Keratinocyte (primary cell): Measurements from ENCODE around the gene ALDOB. TPM values are rescaled to one million over a fixed set of nuclear protein-coding genes. Genes with fewer than 3 reads are reported as not detected.

ENCODE experiments used
- DNase-seq: peaks from one replicate; pipeline ENCODE4 v3.0.0-alpha.2; 2011; ENCODE audit warnings: low read depth, missing footprints, low spot score
- FAIRE-seq: peaks from 2 replicates; lab custom pipeline; 2011; peaks lifted over from hg19 to GRCh38; lab: Jason Lieb, UNC
- H2AFZ ChIP-seq: 2 replicates; pipeline ENCODE4 v1.6.0; 2012; ENCODE audit warnings: low read length, control low read depth, inconsistent platforms; ENCODE audit not compliant: control insufficient read depth
- H3K27ac ChIP-seq: 2 replicates; pipeline ENCODE4 v1.5.1; 2011; ENCODE audit warnings: low read length; ENCODE audit not compliant: control insufficient read depth, insufficient read depth
- H3K27me3 ChIP-seq: 3 replicates; pipeline ENCODE4 v1.6.0; 2011; ENCODE audit warnings: low read length; ENCODE audit not compliant: control insufficient read depth, insufficient read depth; ENCODE audit errors: extremely low read depth
- H3K36me3 ChIP-seq, 2 experiments: 2 replicates in 1 of 2; 3 replicates in 1 of 2; pipeline ENCODE4 v1.5.1; 2011; ENCODE audit warnings: low read length in 2 of 2, mild to moderate bottlenecking in 1 of 2; ENCODE audit not compliant: control insufficient read depth in 2 of 2, insufficient read depth in 2 of 2; ENCODE audit errors: extremely low read depth in 1 of 2
- H3K4me1 ChIP-seq: 3 replicates; pipeline ENCODE4 v1.5.1; 2011; ENCODE audit warnings: low read length; ENCODE audit not compliant: control insufficient read depth, insufficient read depth; ENCODE audit errors: extremely low read depth
- H3K4me2 ChIP-seq: 3 replicates; pipeline ENCODE4 v1.6.0; 2011; ENCODE audit warnings: low read depth, low read length; ENCODE audit not compliant: control insufficient read depth, insufficient read depth; ENCODE audit errors: extremely low read depth
- H3K4me3 ChIP-seq, 3 experiments: fragments of 200-600 bp in 1 of 3; sonication (generic) in 1 of 3; 2 replicates in 2 of 3; 3 replicates in 1 of 3; pipeline ENCODE4 v1.5.1; 2011 to 2016; ENCODE audit warnings: low read length in 3 of 3, mild to moderate bottlenecking in 3 of 3, control low read depth in 2 of 3, inconsistent platforms in 1 of 3, low read depth in 1 of 3, mixed read lengths in 1 of 3, mixed run types in 1 of 3, moderate library complexity in 1 of 3; ENCODE audit not compliant: control insufficient read depth in 2 of 3, insufficient read depth in 2 of 3; ENCODE audit errors: extremely low read depth in 1 of 3
- H3K79me2 ChIP-seq: 2 replicates; pipeline ENCODE4 v1.6.0; 2012; ENCODE audit warnings: low read length; ENCODE audit not compliant: control insufficient read depth, insufficient read depth
- H3K9ac ChIP-seq: 3 replicates; pipeline ENCODE4 v1.6.0; 2011; ENCODE audit warnings: low read length; ENCODE audit not compliant: control insufficient read depth, insufficient read depth; ENCODE audit errors: extremely low read depth
- H3K9me1 ChIP-seq: 3 replicates; pipeline ENCODE4 v1.6.0; 2011; ENCODE audit warnings: low read length; ENCODE audit not compliant: control insufficient read depth, insufficient read depth; ENCODE audit errors: extremely low read depth
- H3K9me3 ChIP-seq: 2 replicates; pipeline ENCODE4 v1.5.1; 2012; ENCODE audit warnings: low read depth, low read length; ENCODE audit not compliant: control insufficient read depth
- H4K20me1 ChIP-seq: 3 replicates; pipeline ENCODE4 v1.6.0; 2011; ENCODE audit warnings: low read length; ENCODE audit not compliant: control insufficient read depth, insufficient read depth; ENCODE audit errors: extremely low read depth
- CTCF ChIP-seq, 3 experiments: IDR thresholded peaks in 1 of 3; conservative IDR thresholded peaks in 1 of 3; optimal IDR thresholded peaks in 1 of 3; 2 replicates in 2 of 3; 3 replicates in 1 of 3; pipeline versions ENCODE3 to v1.5.1; 2011; ENCODE audit warnings: low read length in 3 of 3, mild to moderate bottlenecking in 3 of 3, moderate library complexity in 2 of 3, control low read depth in 1 of 3, inconsistent platforms in 1 of 3; ENCODE audit not compliant: insufficient read depth in 2 of 3; ENCODE audit errors: extremely low read depth in 1 of 3
- EZH2 ChIP-seq: IDR thresholded peaks from one replicate; pipeline ENCODE4 v1.6.1; 2012; ENCODE audit warnings: inconsistent platforms, mild to moderate bottlenecking, low read length, moderate library complexity
- dilution Hi-C: fragments of 300-500 bp; cut with MboI; formaldehyde crosslinking; loops from one replicate; pipeline ENCODE4 v1.7.0; 2020; ENCODE audit warnings: low sequenced_read_pairs; ENCODE audit not compliant: extremely low pct_ligation_motif_present
- polyA plus RNA-seq, 5 experiments: library from polyadenylated mRNA; depleted of rRNA in 3 of 5; stranded (reverse) in 3 of 5; stranded (forward) in 1 of 5; unstranded in 1 of 5; fragments of >200 nt; gene quantifications; 1 replicate in 1 of 5; 2 replicates in 3 of 5; 3 replicates in 1 of 5; pipeline versions ENCODE4 v1.2.1 to v1.2.3, GENCODE V29; 2011 to 2012; ENCODE audit warnings: missing spikeins in 2 of 5, low read depth in 1 of 5, low replicate concordance in 1 of 5

Gene ALDOB
- polyA plus RNA-seq, 1 donor (not counting 4 experiments of a cell fraction or from before 2014, with no cell fraction given): not detected

- Histone ChIP-seq H3K9me3 (no peaks in the 10 kb centered on the region), H3K4me3 (no peak overlapping the region), H3K4me1 (peaks cover 48% of the 10 kb centered on the region), H2AFZ (peak overlapping the region; percentile 13), H3K9ac (no peak overlapping the region), H3K9me1 (peaks cover 6% of the 10 kb centered on the region), H3K36me3 (peaks cover 0 to 4% of the 10 kb centered on the region in 2 experiments), H3K4me2 (peak overlapping the region; percentile 29), H4K20me1 (no peaks in the 10 kb centered on the region), H3K27me3 (no peaks in the 10 kb centered on the region), H3K79me2 (peaks cover 12% of the 10 kb centered on the region), H3K27ac (peak overlapping the region; percentile 15)
- DNase-seq (no peak), FAIRE-seq (no peak)
- TF ChIP-seq EZH2: no peak
- TF ChIP-seq CTCF (optimal IDR thresholded peaks at IDR 0.05 in 1 of 3, IDR thresholded peaks at IDR 0.05 in 1 of 3, conservative IDR thresholded peaks at IDR 0.05 in 1 of 3; ENCODE audit: extremely low read depth in 1 of 3, insufficient read depth in 2 of 3, low read length in 3 of 3): no peak
- dilution Hi-C loops: no loop called here
These were observed 45.7 kb upstream of the ALDOB start for GRCh38 chr9:101481261-101481660.

GRCh38 chr9:101480386-101480785 lies 44.8 kb upstream of the ALDOB start:
- DNase-seq: no peak
- dilution Hi-C loops: no loop called here
- FAIRE-seq: peak; percentile 72
- Histone ChIP-seq H3K9me3 (no peaks in the 10 kb centered on the region), H3K9ac (peak overlapping the region; percentile 51), H2AFZ (no peak overlapping the region), H3K4me2 (peak overlapping the region; percentile 84), H3K79me2 (peaks cover 12% of the 10 kb centered on the region), H3K9me1 (peaks cover 6% of the 10 kb centered on the region), H3K27me3 (no peaks in the 10 kb centered on the region), H4K20me1 (no peaks in the 10 kb centered on the region), H3K27ac (peak overlapping the region; percentile 77), H3K4me3 (peak overlapping the region in 2 of 3 experiments; percentile 31 to 34), H3K36me3 (peaks cover 0 to 7% of the 10 kb centered on the region in 2 experiments), H3K4me1 (peaks cover 48% of the 10 kb centered on the region)
- TF ChIP-seq CTCF (optimal IDR thresholded peaks at IDR 0.05 in 1 of 3, IDR thresholded peaks at IDR 0.05 in 1 of 3, conservative IDR thresholded peaks at IDR 0.05 in 1 of 3; ENCODE audit: extremely low read depth in 1 of 3, insufficient read depth in 2 of 3, low read length in 3 of 3) (no peak), EZH2 (no peak)
